ENCODE measurements around the gene PEF1.

Gene PEF1

GRCh38 chr1:31662463-31662862 is 17.8 kb upstream of the PEF1 start:
- Histone ChIP-seq H3K4me3 (ENCODE audit: low read length) (no peak overlapping the region), H3K4me1 (ENCODE audit: control insufficient read depth, insufficient read depth, low read length) (peaks cover 24% of the 10 kb centered on the region), H3K36me3 (ENCODE audit: control insufficient read depth, insufficient read depth, low read length, severe bottlenecking) (peaks cover 72% of the 10 kb centered on the region), H3K27me3 (replicated peaks; ENCODE audit: control insufficient read depth, insufficient read depth, low read length) (no peaks in the 10 kb centered on the region), H3K9ac (ENCODE audit: low read length) (no peak overlapping the region), H3K9me3 (ENCODE audit: control insufficient read depth, low read length) (no peaks in the 10 kb centered on the region)
- no peak for DNase-seq (ENCODE audit: low read depth)

GRCh38 chr1:31661856-31662255 is 17.2 kb upstream of the PEF1 start:
- peaks cover 75% of the 10 kb centered on the region for H3K36me3 ChIP-seq (ENCODE audit: control insufficient read depth, insufficient read depth, low read length, severe bottlenecking)
- no peaks in the 10 kb centered on the region for H3K9me3 ChIP-seq (ENCODE audit: control insufficient read depth, low read length)
- H3K27me3 ChIP-seq (replicated peaks; ENCODE audit: control insufficient read depth, insufficient read depth, low read length), result no peaks in the 10 kb centered on the region
- H3K9ac ChIP-seq (ENCODE audit: low read length), result no peak overlapping the region
- no peak for DNase-seq (ENCODE audit: low read depth)
- H3K4me1 ChIP-seq (ENCODE audit: control insufficient read depth, insufficient read depth, low read length), result peaks cover 18% of the 10 kb centered on the region
- no peak overlapping the region for H3K4me3 ChIP-seq (ENCODE audit: low read length)

- Histone ChIP-seq H3K4me1 (ENCODE audit: control insufficient read depth, insufficient read depth, low read length) (peaks cover 9% of the 10 kb centered on the region), H3K9me3 (ENCODE audit: control insufficient read depth, low read length) (no peaks in the 10 kb centered on the region), H3K36me3 (ENCODE audit: control insufficient read depth, insufficient read depth, low read length, severe bottlenecking) (peaks cover 83% of the 10 kb centered on the region), H3K9ac (ENCODE audit: low read length) (no peak overlapping the region), H3K27me3 (replicated peaks; ENCODE audit: control insufficient read depth, insufficient read depth, low read length) (no peaks in the 10 kb centered on the region), H3K4me3 (ENCODE audit: low read length) (no peak overlapping the region)
- no peak for DNase-seq (ENCODE audit: low read depth)
These were observed 16.3 kb upstream of the PEF1 start for GRCh38 chr1:31660871-31661455.

GRCh38 chr1:31659889-31660288 is 15.2 kb upstream of the PEF1 start:
- H3K4me1 ChIP-seq (ENCODE audit: control insufficient read depth, insufficient read depth, low read length), result peaks cover 9% of the 10 kb centered on the region
- peaks cover 83% of the 10 kb centered on the region for H3K36me3 ChIP-seq (ENCODE audit: control insufficient read depth, insufficient read depth, low read length, severe bottlenecking)
- no peaks in the 10 kb centered on the region for H3K9me3 ChIP-seq (ENCODE audit: control insufficient read depth, low read length)
- H3K4me3 ChIP-seq (ENCODE audit: low read length), result no peak overlapping the region
- DNase-seq (ENCODE audit: low read depth), result no peak
- H3K27me3 ChIP-seq (replicated peaks; ENCODE audit: control insufficient read depth, insufficient read depth, low read length), result no peaks in the 10 kb centered on the region
- no peak overlapping the region for H3K9ac ChIP-seq (ENCODE audit: low read length)

- no peaks in the 10 kb centered on the region for H3K27me3 ChIP-seq (replicated peaks; ENCODE audit: control insufficient read depth, insufficient read depth, low read length)
- no peak overlapping the region for H3K9ac ChIP-seq (ENCODE audit: low read length)
- peaks cover 91% of the 10 kb centered on the region for H3K36me3 ChIP-seq (ENCODE audit: control insufficient read depth, insufficient read depth, low read length, severe bottlenecking)
- DNase-seq (ENCODE audit: low read depth), result no peak
- H3K9me3 ChIP-seq (ENCODE audit: control insufficient read depth, low read length), result no peaks in the 10 kb centered on the region
- no peak overlapping the region for H3K4me3 ChIP-seq (ENCODE audit: low read length)
- peaks cover 9% of the 10 kb centered on the region for H3K4me1 ChIP-seq (ENCODE audit: control insufficient read depth, insufficient read depth, low read length)
These were observed 14.0 kb upstream of the PEF1 start for GRCh38 chr1:31658721-31659120.

- H3K27me3 ChIP-seq (replicated peaks; ENCODE audit: control insufficient read depth, insufficient read depth, low read length), result no peaks in the 10 kb centered on the region
These were observed 13.4 kb upstream of the PEF1 start for GRCh38 chr1:31657972-31658510.

GRCh38 chr1:31657020-31657804 is 12.5 kb upstream of the PEF1 start:
- Histone ChIP-seq H3K4me3 (ENCODE audit: low read length) (no peak overlapping the region), H3K4me1 (ENCODE audit: control insufficient read depth, insufficient read depth, low read length) (peaks cover 9% of the 10 kb centered on the region), H3K9me3 (ENCODE audit: control insufficient read depth, low read length) (no peaks in the 10 kb centered on the region), H3K27me3 (replicated peaks; ENCODE audit: control insufficient read depth, insufficient read depth, low read length) (no peaks in the 10 kb centered on the region), H3K36me3 (ENCODE audit: control insufficient read depth, insufficient read depth, low read length, severe bottlenecking) (peaks cover 96% of the 10 kb centered on the region), H3K9ac (ENCODE audit: low read length) (no peak overlapping the region)
- DNase-seq (ENCODE audit: low read depth), result no peak

More at GRCh38 chr1:31657972-31658510, 13.4 kb upstream of the PEF1 start:
- Histone ChIP-seq H3K4me1 (ENCODE audit: control insufficient read depth, insufficient read depth, low read length) (peaks cover 9% of the 10 kb centered on the region), H3K4me3 (ENCODE audit: low read length) (no peak overlapping the region), H3K9ac (ENCODE audit: low read length) (no peak overlapping the region), H3K36me3 (ENCODE audit: control insufficient read depth, insufficient read depth, low read length, severe bottlenecking) (peaks cover 91% of the 10 kb centered on the region), H3K9me3 (ENCODE audit: control insufficient read depth, low read length) (no peaks in the 10 kb centered on the region)
- DNase-seq (ENCODE audit: low read depth), result no peak

GRCh38 chr1:31655756-31656155 is 11.1 kb upstream of the PEF1 start:
- no peak overlapping the region for H3K9ac ChIP-seq (ENCODE audit: low read length)
- H3K4me3 ChIP-seq (ENCODE audit: low read length), result no peak overlapping the region
- H3K9me3 ChIP-seq (ENCODE audit: control insufficient read depth, low read length), result no peaks in the 10 kb centered on the region
- H3K36me3 ChIP-seq (ENCODE audit: control insufficient read depth, insufficient read depth, low read length, severe bottlenecking), result peaks cover 89% of the 10 kb centered on the region
- peaks cover 14% of the 10 kb centered on the region for H3K4me1 ChIP-seq (ENCODE audit: control insufficient read depth, insufficient read depth, low read length)
- no peak for DNase-seq (ENCODE audit: low read depth)
- no peaks in the 10 kb centered on the region for H3K27me3 ChIP-seq (replicated peaks; ENCODE audit: control insufficient read depth, insufficient read depth, low read length)

GRCh38 chr1:31655104-31655503 is 10.4 kb upstream of the PEF1 start:
- Histone ChIP-seq H3K36me3 (ENCODE audit: control insufficient read depth, insufficient read depth, low read length, severe bottlenecking) (peaks cover 83% of the 10 kb centered on the region), H3K27me3 (replicated peaks; ENCODE audit: control insufficient read depth, insufficient read depth, low read length) (no peaks in the 10 kb centered on the region), H3K9ac (ENCODE audit: low read length) (no peak overlapping the region), H3K4me3 (ENCODE audit: low read length) (no peak overlapping the region), H3K9me3 (ENCODE audit: control insufficient read depth, low read length) (no peaks in the 10 kb centered on the region), H3K4me1 (ENCODE audit: control insufficient read depth, insufficient read depth, low read length) (peaks cover 10% of the 10 kb centered on the region)
- DNase-seq (ENCODE audit: low read depth), result no peak

GRCh38 chr1:31654474-31654776 is 9.7 kb upstream of the PEF1 start:
- peaks cover 76% of the 10 kb centered on the region for H3K36me3 ChIP-seq (ENCODE audit: control insufficient read depth, insufficient read depth, low read length, severe bottlenecking)
- no peak overlapping the region for H3K9ac ChIP-seq (ENCODE audit: low read length)
- no peaks in the 10 kb centered on the region for H3K27me3 ChIP-seq (replicated peaks; ENCODE audit: control insufficient read depth, insufficient read depth, low read length)
- no peak overlapping the region for H3K4me3 ChIP-seq (ENCODE audit: low read length)
- DNase-seq (ENCODE audit: low read depth), result no peak
- H3K4me1 ChIP-seq (ENCODE audit: control insufficient read depth, insufficient read depth, low read length), result peaks cover 10% of the 10 kb centered on the region
- H3K9me3 ChIP-seq (ENCODE audit: control insufficient read depth, low read length), result no peaks in the 10 kb centered on the region

- Histone ChIP-seq H3K4me3 (ENCODE audit: low read length) (no peak overlapping the region), H3K9me3 (ENCODE audit: control insufficient read depth, low read length) (no peaks in the 10 kb centered on the region), H3K4me1 (ENCODE audit: control insufficient read depth, insufficient read depth, low read length) (peaks cover 9% of the 10 kb centered on the region), H3K36me3 (ENCODE audit: control insufficient read depth, insufficient read depth, low read length, severe bottlenecking) (peaks cover 71% of the 10 kb centered on the region), H3K27me3 (replicated peaks; ENCODE audit: control insufficient read depth, insufficient read depth, low read length) (no peaks in the 10 kb centered on the region), H3K9ac (ENCODE audit: low read length) (no peak overlapping the region)
- no peak for DNase-seq (ENCODE audit: low read depth)
These were observed 9.2 kb upstream of the PEF1 start for GRCh38 chr1:31653717-31654473.
